ENCODE results near the gene ERFL. TPM values are rescaled to one million over a fixed set of nuclear protein-coding genes. Genes with fewer than 3 reads are reported as not detected.

The ERFL gene
- total and polyA plus RNA-seq, 2 experiments from 2014 or later, result 0.69 TPM; not detected in 1

GRCh38 chr19:41894350-41894749, 33.9 kb downstream of the ERFL start:
- no peak overlapping the region for H3K4me2 ChIP-seq
- H3K27ac ChIP-seq (ENCODE audit: low read depth), result no peak overlapping the region
- Mint-ChIP-seq H3K4me3 (no peak overlapping the region; the same call in 2 of the 3 replicates), H3K27ac (no peak overlapping the region; the same call in 1 of the 2 replicates), H3K9me3 (peaks cover 3% of the 10 kb centered on the region; the same call in 1 of the 3 replicates), H3K27me3 (ENCODE audit: insufficient read depth, low read depth, poor library complexity) (peaks cover 13% of the 10 kb centered on the region), H3K36me3 (ENCODE audit: low read depth) (peaks cover 27% of the 10 kb centered on the region), H3K4me1 (peaks cover 26% of the 10 kb centered on the region)
- TF ChIP-seq ZNF462 (CRISPR knock-in tag; IDR thresholded peaks at IDR 0.05), result no peak
- TF ChIP-seq EZH2 (IDR thresholded peaks at IDR 0.05; ENCODE audit: low read depth, unreplicated experiment), result no peak
- TF ChIP-seq CTCF (conservative IDR thresholded peaks at IDR 0.05; ENCODE audit: low read depth in 2 of 2), result no peak
- no peaks in the 10 kb centered on the region for H3K36me3 ChIP-seq (ENCODE audit: insufficient read depth)
- H3K79me2 ChIP-seq (replicated peaks; ENCODE audit: insufficient read depth), result no peaks in the 10 kb centered on the region
- H2AFZ ChIP-seq, result no peak overlapping the region
- 0 out of 2 replicates have a peak, but pooled peaks cover 6% of the 10 kb centered on the region for H3K4me1 ChIP-seq (ENCODE audit: insufficient read depth)
- ATAC-seq (no peak), DNase-seq (ENCODE audit: low spot score) (no peak)
- H3K27me3 ChIP-seq (ENCODE audit: insufficient read depth), result no peaks in the 10 kb centered on the region
- no peak overlapping the region for H3K4me3 ChIP-seq
- H3F3A ChIP-seq (replicated peaks; ENCODE audit: low read depth), result peaks cover 5% of the 10 kb centered on the region; the same call in 1 of the 2 replicates
- H3K9me2 ChIP-seq (ENCODE audit: insufficient read depth), result no peaks in the 10 kb centered on the region
- H4K20me1 ChIP-seq (replicated peaks; ENCODE audit: insufficient read depth), result no peaks in the 10 kb centered on the region; the same call in 1 of the 2 replicates

Data from GM23338 (cell line).